A549 (cell line): Measurements from ENCODE around the gene ACRBP. TPM values are rescaled to one million over a fixed set of nuclear protein-coding genes. Genes with fewer than 3 reads are reported as not detected.

Source experiments
- ATAC-seq, 2 experiments: fragments of 200-7000 bp in 1 of 2; fragments of >200 bp in 1 of 2; cut with Nextera tagmentation in 1 of 2; cut with Tn5 transposase in 1 of 2; 3 replicates each; pipeline versions ENCODE4 v1.8.0 to v1.9.1; 2018 to 2020; ENCODE audit warnings: mild to moderate bottlenecking in 1 of 2, moderate library complexity in 1 of 2
- CTCF ChIA-PET: fragments of 300-600 bp; sonication (Branson Sonifier 250); formaldehyde crosslinking; extraction: SDS; loops from one replicate; lab custom pipeline; 2021; ENCODE audit warnings: antibody characterized with exemption, inconsistent platforms; lab: Yijun Ruan, JAX
- POLR2A ChIA-PET: fragments of 350-600 bp; formaldehyde crosslinking; extraction: SDS; loops from one replicate; lab custom pipeline; 2021; ENCODE audit warnings: antibody characterized with exemption, inconsistent platforms; lab: Yijun Ruan, JAX
- DNase-seq, 2 experiments: peaks; one replicate each; pipeline versions ENCODE4 v3.0.0 to v3.0.0-alpha.2; 2011 to 2016; ENCODE audit warnings: low read depth in 1 of 2, low spot score in 1 of 2
- FAIRE-seq: peaks from 2 replicates; lab custom pipeline; 2011; peaks lifted over from hg19 to GRCh38; lab: Jason Lieb, UNC
- H3K27ac ChIP-seq, 2 experiments: fragments of >200 bp; sonication (Bioruptor Twin); formaldehyde crosslinking; 3 replicates each; pipeline ENCODE4 v1.5.1; 2016 to 2017
- H3K4me1 ChIP-seq: fragments of >200 bp; sonication (Bioruptor Twin); formaldehyde crosslinking; 3 replicates; pipeline ENCODE4 v1.6.1; 2016
- H3K4me2 ChIP-seq: fragments of >200 bp; sonication (Bioruptor Twin); formaldehyde crosslinking; 3 replicates; pipeline ENCODE4 v1.6.1; 2016
- H3K4me3 ChIP-seq: fragments of >200 bp; sonication (Bioruptor Twin); formaldehyde crosslinking; 3 replicates; pipeline ENCODE4 v1.5.1; 2016
- H3K9me3 ChIP-seq: fragments of >200 bp; sonication (Bioruptor Twin); formaldehyde crosslinking; 3 replicates; pipeline ENCODE4 v1.6.1; 2016
- CBX8 ChIP-seq: fragments of 200-600 bp; sonication (generic); IDR thresholded peaks from 2 replicates; pipeline ENCODE4 v1.6.1; 2016
- EHF ChIP-seq: fragments of 250-450 bp; sonication (Bioruptor Pico); IDR thresholded peaks from 2 replicates; pipeline ENCODE4 v1.5.0; 2020; ENCODE audit warnings: mild to moderate bottlenecking
- EP300 ChIP-seq, 2 experiments: fragments of >200 bp; sonication (Bioruptor Twin); formaldehyde crosslinking; IDR thresholded peaks; 2 replicates in 1 of 2; 3 replicates in 1 of 2; pipeline ENCODE4 v1.6.1; 2016 to 2017
- FOSB ChIP-seq: fragments of 250-450 bp; sonication (Bioruptor Pico); IDR thresholded peaks from 2 replicates; pipeline ENCODE4 v1.5.0; 2020; ENCODE audit warnings: mild to moderate bottlenecking, moderate library complexity
- FOXS1 ChIP-seq: fragments of 250-450 bp; sonication (Bioruptor Pico); IDR thresholded peaks from 2 replicates; pipeline ENCODE4 v1.5.0; 2020; ENCODE audit warnings: mild to moderate bottlenecking, moderate library complexity
- HEYL ChIP-seq: fragments of 250-450 bp; sonication (Bioruptor Pico); IDR thresholded peaks from 2 replicates; pipeline ENCODE4 v1.8.0; 2021; ENCODE audit warnings: mild to moderate bottlenecking, moderate library complexity
- HOXB13 ChIP-seq: fragments of 250-450 bp; sonication (Bioruptor Pico); IDR thresholded peaks from 2 replicates; pipeline ENCODE4 v1.5.0; 2020; ENCODE audit warnings: low read depth, mild to moderate bottlenecking, moderate library complexity
- HOXB5 ChIP-seq: fragments of 250-450 bp; sonication (Bioruptor Pico); IDR thresholded peaks from 2 replicates; pipeline ENCODE4 v1.5.0; 2020; ENCODE audit warnings: mild to moderate bottlenecking, moderate library complexity
- JUNB ChIP-seq: fragments of >200 bp; sonication (Bioruptor Twin); formaldehyde crosslinking; IDR thresholded peaks from 2 replicates; pipeline ENCODE4 v1.6.1; 2016
- KDM1A ChIP-seq: fragments of 200-600 bp; sonication (generic); IDR thresholded peaks from 2 replicates; pipeline ENCODE4 v1.6.1; 2016; ENCODE audit warnings: low read depth, mild to moderate bottlenecking
- MAFK ChIP-seq: fragments of 450-650 bp; IDR thresholded peaks from 2 replicates; pipeline ENCODE4 v1.6.1; 2014; ENCODE audit not compliant: partially characterized antibody
- MAZ ChIP-seq: fragments of 150-350 bp; IDR thresholded peaks from 2 replicates; pipeline ENCODE4 v1.6.1; 2014; ENCODE audit warnings: antibody characterized with exemption, low read depth, low read length, borderline replicate concordance
- NR3C1 ChIP-seq: fragments of >200 bp; sonication (Bioruptor Twin); formaldehyde crosslinking; IDR thresholded peaks from 3 replicates; pipeline ENCODE4 v1.6.1; 2017
- RAD21 ChIP-seq, 2 experiments: fragments of >200 bp in 1 of 2; sonication (Bioruptor Twin) in 1 of 2; formaldehyde crosslinking in 1 of 2; IDR thresholded peaks in 1 of 2; conservative IDR thresholded peaks in 1 of 2; 2 replicates in 1 of 2; 3 replicates in 1 of 2; pipeline ENCODE4 v1.6.1; 2012 to 2018; ENCODE audit warnings: inconsistent platforms in 1 of 2
- RCOR1 ChIP-seq: fragments of 150-350 bp; IDR thresholded peaks from 2 replicates; pipeline ENCODE4 v1.6.1; 2014; ENCODE audit warnings: antibody characterized with exemption, low read length, low read depth
- RNF2 ChIP-seq: fragments of 200-600 bp; sonication (generic); IDR thresholded peaks from 2 replicates; pipeline ENCODE4 v1.6.1; 2016; ENCODE audit warnings: low read depth, mild to moderate bottlenecking, antibody characterized with exemption, moderate library complexity, borderline replicate concordance
- TP53 ChIP-seq: fragments of 250-450 bp; sonication (Bioruptor Pico); IDR thresholded peaks from 2 replicates; pipeline ENCODE4 v1.5.0; 2021; ENCODE audit warnings: mild to moderate bottlenecking, moderate library complexity
- ZC3H11A ChIP-seq: fragments of 450-650 bp; IDR thresholded peaks from 2 replicates; pipeline ENCODE4 v1.6.1; 2014; ENCODE audit warnings: antibody characterized with exemption, mild to moderate bottlenecking
- ZNF302 ChIP-seq: fragments of 250-450 bp; sonication (Bioruptor Pico); IDR thresholded peaks from 2 replicates; pipeline ENCODE4 v1.9.0; 2021; ENCODE audit warnings: inconsistent platforms, mild to moderate bottlenecking, moderate library complexity
- WGBS: methylation state at CpG from one replicate; pipeline ENCODE4 v1.1.6; 2017; ENCODE audit errors: missing lambda C conversion rate; 5-methylcytosine and 5-hydroxymethylcytosine counted together
- polyA plus RNA-seq, 4 experiments: library from polyadenylated mRNA; depleted of rRNA in 3 of 4; stranded (reverse); fragments of >200 nt; fragmentation: RNase III in 1 of 4; extraction: RNeasy Plus Mini Kit Qiagen cat#74134 plus additional on column Dnase treatment in 1 of 4; gene quantifications; 2 replicates in 3 of 4; 3 replicates in 1 of 4; pipeline ENCODE4 v1.2.3, GENCODE V29; 2011 to 2017
- TF ChIP-seq, protein P1 (sequence below): fragments of 200-600 bp; sonication (generic); IDR thresholded peaks from 2 replicates; pipeline ENCODE4 v1.6.1; 2016; ENCODE audit warnings: antibody characterized with exemption, mild to moderate bottlenecking, moderate library complexity
- TF ChIP-seq, protein P2 (sequence below): IDR thresholded peaks from 2 replicates; pipeline ENCODE4 v1.6.1; 2012; ENCODE audit warnings: low read depth, borderline replicate concordance

The ACRBP gene
- polyA plus RNA-seq, 2 of the 4 experiments (the other 2 are of a cell fraction): 0.34 to 0.70 TPM

DNA sequence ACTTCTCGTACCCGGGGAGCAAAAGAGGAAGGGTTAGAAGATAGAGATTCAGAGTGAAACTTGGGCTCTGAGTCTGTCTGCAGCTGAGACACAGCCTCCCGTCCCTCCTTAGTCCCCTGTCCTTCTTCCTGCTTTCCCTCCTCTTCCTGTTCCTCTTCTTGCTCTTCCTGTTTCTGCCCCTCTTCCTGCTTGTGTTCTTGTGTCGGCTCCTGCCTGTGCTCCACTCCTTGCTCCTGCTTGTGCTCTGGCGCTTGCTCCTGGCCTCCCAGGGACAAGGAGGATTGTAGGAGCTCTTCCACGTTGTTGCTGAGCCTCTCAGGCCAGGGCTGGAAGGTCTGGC lies 3.0 kb downstream of the ACRBP start:
- Histone ChIP-seq H3K4me1 (no peaks in the 10 kb centered on the region), H3K4me2 (no peak overlapping the region), H3K9me3 (peaks cover 40% of the 10 kb centered on the region), H3K27ac (no peak overlapping the region), H3K4me3 (no peak overlapping the region)
- FAIRE-seq (no peak), ATAC-seq (no peak), DNase-seq (no peak)
- POLR2A ChIA-PET: interaction anchor here (0.6 kb wide), 1 partner anchor 45 kb away, joined by 9 read pairs; the partner anchor contains the start of gene ZNF384
- TF ChIP-seq HEYL (CRISPR knock-in tag): no peak
- no peak for TF ChIP-seq EP300 (IDR thresholded peaks at IDR 0.05)
- TF ChIP-seq, protein P1, sequence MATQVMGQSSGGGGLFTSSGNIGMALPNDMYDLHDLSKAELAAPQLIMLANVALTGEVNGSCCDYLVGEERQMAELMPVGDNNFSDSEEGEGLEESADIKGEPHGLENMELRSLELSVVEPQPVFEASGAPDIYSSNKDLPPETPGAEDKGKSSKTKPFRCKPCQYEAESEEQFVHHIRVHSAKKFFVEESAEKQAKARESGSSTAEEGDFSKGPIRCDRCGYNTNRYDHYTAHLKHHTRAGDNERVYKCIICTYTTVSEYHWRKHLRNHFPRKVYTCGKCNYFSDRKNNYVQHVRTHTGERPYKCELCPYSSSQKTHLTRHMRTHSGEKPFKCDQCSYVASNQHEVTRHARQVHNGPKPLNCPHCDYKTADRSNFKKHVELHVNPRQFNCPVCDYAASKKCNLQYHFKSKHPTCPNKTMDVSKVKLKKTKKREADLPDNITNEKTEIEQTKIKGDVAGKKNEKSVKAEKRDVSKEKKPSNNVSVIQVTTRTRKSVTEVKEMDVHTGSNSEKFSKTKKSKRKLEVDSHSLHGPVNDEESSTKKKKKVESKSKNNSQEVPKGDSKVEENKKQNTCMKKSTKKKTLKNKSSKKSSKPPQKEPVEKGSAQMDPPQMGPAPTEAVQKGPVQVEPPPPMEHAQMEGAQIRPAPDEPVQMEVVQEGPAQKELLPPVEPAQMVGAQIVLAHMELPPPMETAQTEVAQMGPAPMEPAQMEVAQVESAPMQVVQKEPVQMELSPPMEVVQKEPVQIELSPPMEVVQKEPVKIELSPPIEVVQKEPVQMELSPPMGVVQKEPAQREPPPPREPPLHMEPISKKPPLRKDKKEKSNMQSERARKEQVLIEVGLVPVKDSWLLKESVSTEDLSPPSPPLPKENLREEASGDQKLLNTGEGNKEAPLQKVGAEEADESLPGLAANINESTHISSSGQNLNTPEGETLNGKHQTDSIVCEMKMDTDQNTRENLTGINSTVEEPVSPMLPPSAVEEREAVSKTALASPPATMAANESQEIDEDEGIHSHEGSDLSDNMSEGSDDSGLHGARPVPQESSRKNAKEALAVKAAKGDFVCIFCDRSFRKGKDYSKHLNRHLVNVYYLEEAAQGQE: no peak
- TF ChIP-seq FOXS1 (CRISPR knock-in tag): no peak
- TF ChIP-seq RNF2: no peak
- no peak for TF ChIP-seq NR3C1
- no peak for TF ChIP-seq CBX8
- TF ChIP-seq TP53 (CRISPR knock-in tag): no peak
- no peak for TF ChIP-seq KDM1A
- no peak for TF ChIP-seq RAD21 (conservative IDR thresholded peaks at IDR 0.05 in 1 of 2, IDR thresholded peaks at IDR 0.05 in 1 of 2)
- no peak for TF ChIP-seq RCOR1
- TF ChIP-seq FOSB (CRISPR knock-in tag): no peak
- WGBS: 48% methylated on average over 6 of the region's 6 CpGs
- CTCF ChIA-PET: interaction anchor here (0.6 to 1.7 kb wide), 9 partner anchors 9 to 193 kb away, joined by 3 to 5 read pairs (median 4); partner anchors contain the start of gene MLF2

DNA sequence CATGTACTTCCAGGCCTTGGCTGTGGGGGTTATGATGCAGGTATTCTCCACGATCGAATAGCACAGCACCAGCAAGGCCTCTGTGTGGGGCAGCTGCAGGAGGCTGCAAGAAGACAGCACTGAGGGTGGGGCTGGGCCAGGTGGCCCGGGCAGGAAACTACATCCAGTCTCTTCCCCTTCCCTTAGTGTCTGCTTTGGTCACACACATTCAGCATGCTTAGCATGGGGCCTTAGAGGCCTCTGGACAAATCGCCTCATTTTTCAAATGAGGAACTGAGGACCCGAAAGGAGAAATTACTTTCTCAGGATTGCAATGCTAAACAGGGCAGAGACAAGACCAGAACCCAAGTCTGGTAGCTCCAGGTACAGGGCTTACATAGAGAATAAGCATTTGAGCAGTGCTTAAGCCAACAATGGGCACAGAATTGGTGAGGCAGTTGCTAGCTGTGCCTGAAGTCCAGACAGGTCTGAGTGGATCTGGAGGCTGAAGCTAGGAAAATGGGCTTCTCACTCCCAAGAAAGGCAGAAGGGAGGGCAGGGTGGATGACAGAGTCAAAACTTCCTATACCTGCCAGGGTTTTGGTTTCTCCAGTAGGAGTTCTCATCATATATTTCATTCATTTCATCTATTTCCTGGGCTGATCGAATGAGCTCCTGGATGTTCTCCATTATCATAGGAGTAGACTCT lies 3.5 kb downstream of the ACRBP start:
- ChIA-PET POLR2A (interaction anchor here (0.6 kb wide), 1 partner anchor 46 kb away, joined by 9 read pairs; the partner anchor contains the start of gene ZNF384), CTCF (interaction anchor here (1.1 to 1.7 kb wide), 7 partner anchors 9 to 193 kb away, joined by 3 to 5 read pairs (median 4); partner anchors contain the start of gene MLF2)
- WGBS: 34% methylated on average over 6 of the region's 6 CpGs
- no peak overlapping the region for H3K4me2 ChIP-seq
- peaks cover 40% of the 10 kb centered on the region for H3K9me3 ChIP-seq
- FAIRE-seq: no peak
- no peak for TF ChIP-seq EHF
- no peak for TF ChIP-seq MAZ
- TF ChIP-seq ZNF302 (CRISPR knock-in tag): no peak
- TF ChIP-seq HOXB5 (CRISPR knock-in tag): no peak
- TF ChIP-seq, protein P2, sequence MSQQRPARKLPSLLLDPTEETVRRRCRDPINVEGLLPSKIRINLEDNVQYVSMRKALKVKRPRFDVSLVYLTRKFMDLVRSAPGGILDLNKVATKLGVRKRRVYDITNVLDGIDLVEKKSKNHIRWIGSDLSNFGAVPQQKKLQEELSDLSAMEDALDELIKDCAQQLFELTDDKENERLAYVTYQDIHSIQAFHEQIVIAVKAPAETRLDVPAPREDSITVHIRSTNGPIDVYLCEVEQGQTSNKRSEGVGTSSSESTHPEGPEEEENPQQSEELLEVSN: no peak
- no peak for TF ChIP-seq JUNB
- no peak for TF ChIP-seq ZC3H11A
- TF ChIP-seq HOXB13 (CRISPR knock-in tag): no peak
- TF ChIP-seq MAFK: no peak
- H3K4me3 ChIP-seq: no peak overlapping the region
- no peak for ATAC-seq
- no peak for DNase-seq
- H3K27ac ChIP-seq: no peak overlapping the region
- no peaks in the 10 kb centered on the region for H3K4me1 ChIP-seq
